ENCODE data around the gene CD164L2. TPM values are rescaled to one million over a fixed set of nuclear protein-coding genes. Genes with fewer than 3 reads are reported as not detected.

The CD164L2 gene
- polyA plus RNA-seq, 3 donors = not detected

GRCh38 chr1:27361553-27361952 is 21.6 kb downstream of the CD164L2 start:
- H3K9ac ChIP-seq (ENCODE audit: insufficient read depth, low read length, poor library complexity, severe bottlenecking) = no peak overlapping the region
- H3K36me3 ChIP-seq (replicated peaks in 1 of 2; ENCODE audit: control insufficient read depth in 1 of 2, insufficient read depth in 2 of 2, low read length in 2 of 2) = peaks cover 0 to 22% of the 10 kb centered on the region in 2 donors
- H3K9me3 ChIP-seq (replicated peaks in 1 of 2; ENCODE audit: control insufficient read depth in 1 of 2, insufficient read depth in 1 of 2, low read length in 2 of 2) = no peaks in the 10 kb centered on the region
- peaks cover 35 to 51% of the 10 kb centered on the region in 2 donors for H3K4me1 ChIP-seq (ENCODE audit: control insufficient read depth in 1 of 2, insufficient read depth in 2 of 2, low read length in 2 of 2)
- no peak overlapping the region for H2AFZ ChIP-seq (ENCODE audit: insufficient read depth, low read depth, low read length, poor library complexity, severe bottlenecking)
- peaks cover 20% of the 10 kb centered on the region for H4K20me1 ChIP-seq (ENCODE audit: insufficient read depth, low read length)
- H3K4me2 ChIP-seq (replicated peaks; ENCODE audit: extremely low read depth, low read length, poor library complexity, severe bottlenecking) = no peak overlapping the region
- no peak overlapping the region for H3K4me3 Mint-ChIP-seq
- WGBS (ENCODE audit: insufficient coverage) = 90% methylated on average over 4 of the region's 8 CpGs
- no peak overlapping the region for H3K27ac Mint-ChIP-seq
- H3K79me2 ChIP-seq (ENCODE audit: insufficient read depth, low read length) = no peaks in the 10 kb centered on the region
- peaks cover 0 to 2% (median 0%) of the 10 kb centered on the region in 7 donors for H3K9me3 Mint-ChIP-seq
- peaks cover 0 to 20% of the 10 kb centered on the region in 2 donors for H3K27me3 ChIP-seq (ENCODE audit: control insufficient read depth in 2 of 2, insufficient read depth in 2 of 2, low read length in 2 of 2)
- H3K27ac ChIP-seq (ENCODE audit: low read depth in 1 of 2, low read length in 2 of 2) = no peak overlapping the region
- peaks cover 22 to 65% of the 10 kb centered on the region in 2 donors for H3K36me3 Mint-ChIP-seq
- H3K27me3 Mint-ChIP-seq (ENCODE audit: low read depth in 3 of 3) = peaks cover 16 to 35% (median 32%) of the 10 kb centered on the region in 3 donors
- intact Hi-C loops (cut with micrococcal nuclease) = no loop called here
- no peak for TF ChIP-seq CTCF (IDR thresholded peaks at IDR 0.05)
- no peak overlapping the region for H3K4me3 ChIP-seq (replicated peaks in 1 of 3; ENCODE audit: low read depth in 2 of 3, low read length in 3 of 3)
- H3K4me1 Mint-ChIP-seq = peaks cover 45% of the 10 kb centered on the region
- no peak for DNase-seq

GRCh38 chr1:27361044-27361402 is 22.1 kb downstream of the CD164L2 start:
- Mint-ChIP-seq H3K27ac (no peak overlapping the region), H3K27me3 (ENCODE audit: low read depth in 3 of 3) (peaks cover 16 to 35% (median 32%) of the 10 kb centered on the region in 3 donors), H3K36me3 (peaks cover 22 to 70% of the 10 kb centered on the region in 2 donors), H3K4me1 (peaks cover 45% of the 10 kb centered on the region), H3K4me3 (peak overlapping the region; percentile 74 to 91), H3K9me3 (peaks cover 0 to 2% (median 0%) of the 10 kb centered on the region in 7 donors)
- peak overlapping the region in 2 of 3 experiments; percentile 28 to 76 for H3K4me3 ChIP-seq (replicated peaks in 1 of 3; ENCODE audit: low read depth in 2 of 3, low read length in 3 of 3)
- H4K20me1 ChIP-seq (ENCODE audit: insufficient read depth, low read length) = peaks cover 20% of the 10 kb centered on the region
- H3K4me2 ChIP-seq (replicated peaks; ENCODE audit: extremely low read depth, low read length, poor library complexity, severe bottlenecking) = peak overlapping the region; percentile 79
- 67% methylated on average over 16 of the region's 21 CpGs for WGBS (ENCODE audit: insufficient coverage)
- H3K9me3 ChIP-seq (replicated peaks in 1 of 2; ENCODE audit: control insufficient read depth in 1 of 2, insufficient read depth in 1 of 2, low read length in 2 of 2) = no peaks in the 10 kb centered on the region
- peaks cover 0 to 28% of the 10 kb centered on the region in 2 donors for H3K36me3 ChIP-seq (replicated peaks in 1 of 2; ENCODE audit: control insufficient read depth in 1 of 2, insufficient read depth in 2 of 2, low read length in 2 of 2)
- no peaks in the 10 kb centered on the region for H3K79me2 ChIP-seq (ENCODE audit: insufficient read depth, low read length)
- no peak for TF ChIP-seq CTCF (IDR thresholded peaks at IDR 0.05)
- H3K4me1 ChIP-seq (ENCODE audit: control insufficient read depth in 1 of 2, insufficient read depth in 2 of 2, low read length in 2 of 2) = peaks cover 34 to 50% of the 10 kb centered on the region in 2 donors
- peaks cover 0 to 20% of the 10 kb centered on the region in 2 donors for H3K27me3 ChIP-seq (ENCODE audit: control insufficient read depth in 2 of 2, insufficient read depth in 2 of 2, low read length in 2 of 2)
- intact Hi-C loops (cut with micrococcal nuclease) = no loop called here
- no peak for DNase-seq
- peak overlapping the region; percentile 78 for H2AFZ ChIP-seq (ENCODE audit: insufficient read depth, low read depth, low read length, poor library complexity, severe bottlenecking)
- peak overlapping the region; percentile 40 for H3K9ac ChIP-seq (ENCODE audit: insufficient read depth, low read length, poor library complexity, severe bottlenecking)
- no peak overlapping the region for H3K27ac ChIP-seq (ENCODE audit: low read depth in 1 of 2, low read length in 2 of 2)

All from CD14-positive monocyte (primary cell).